ENCODE measurements around the gene PRDM2.

- TF ChIP-seq CTCF (IDR thresholded peaks at IDR 0.05) (peak in 3 of 4 experiments; percentile 20 to 44 (median 24)), POLR2A (IDR thresholded peaks at IDR 0.05) (no peak), EP300 (IDR thresholded peaks at IDR 0.05) (no peak)
These were observed 25.8 kb downstream of the PRDM2 start for GRCh38 chr1:13725714-13726175.

All from sigmoid colon (tissue), 4 donors.